Measurements from ENCODE around the gene ZNHIT1. TPM values are rescaled to one million over a fixed set of nuclear protein-coding genes. Genes with fewer than 3 reads are reported as not detected.

The ZNHIT1 gene
- 55.4 TPM for total RNA-seq
- long read RNA-seq, transcript ZNHIT1-201 (5 exons, 1,225 nt): major isoform, 49 of 57 reads
- long read RNA-seq, partial matches to known transcripts: 2 of 57 reads
- long read RNA-seq, other reads (novel, unspliced or antisense): 4 of 57 reads

- peak within 1 kb of the TSS; percentile 93 for H3K27ac ChIP-seq
- peaks cover 30% of the 10 kb centered on the region for H3K4me1 ChIP-seq
- no peaks in the 10 kb centered on the region for H3K27me3 ChIP-seq (ENCODE audit: low read depth)
- H3K9me3 ChIP-seq: no peaks in the 10 kb centered on the region
- intact Hi-C loops (cut with DNase I): no loop called here
- H3K36me3 ChIP-seq: peaks cover 47% of the 10 kb centered on the region
- peak; percentile 98 for DNase-seq
- peak within 1 kb of the TSS; percentile 94 for H3K4me3 ChIP-seq
- peak; percentile 92 to 95 for ATAC-seq
- no peak for TF ChIP-seq CTCF (IDR thresholded peaks at IDR 0.05)
Measured at GRCh38 chr7:101217388-101218235, at the start of gene ZNHIT1, which contains the start of gene PLOD3. TSS of gene ZNHIT1 (plus strand) at chr7:101218165. CDS start at chr7:101218196, 31 bp downstream. TSS of gene PLOD3 (minus strand) at chr7:101217581. CDS start at chr7:101217274, 307 bp downstream.

- Histone ChIP-seq H3K4me3 (no peak overlapping the region), H3K27ac (no peak overlapping the region), H3K27me3 (ENCODE audit: low read depth) (peaks cover 98% of the 10 kb centered on the region), H3K4me1 (peaks cover 55% of the 10 kb centered on the region), H3K9me3 (no peaks in the 10 kb centered on the region), H3K36me3 (no peaks in the 10 kb centered on the region)
- TF ChIP-seq CTCF (IDR thresholded peaks at IDR 0.05): no peak
- no peak for DNase-seq
- intact Hi-C loops (cut with DNase I): no loop called here
- ATAC-seq: no peak
Measured at GRCh38 chr7:101168412-101169049, 49.4 kb upstream of the ZNHIT1 start.

GRCh38 chr7:101169110-101169837 lies 48.7 kb upstream of the ZNHIT1 start:
- no peak overlapping the region for H3K27ac ChIP-seq
- ATAC-seq: no peak
- no peaks in the 10 kb centered on the region for H3K36me3 ChIP-seq
- DNase-seq: no peak
- H3K27me3 ChIP-seq (ENCODE audit: low read depth): peaks cover 98% of the 10 kb centered on the region
- intact Hi-C loops (cut with DNase I): no loop called here
- TF ChIP-seq CTCF (IDR thresholded peaks at IDR 0.05): no peak
- H3K4me1 ChIP-seq: peaks cover 51% of the 10 kb centered on the region
- no peaks in the 10 kb centered on the region for H3K9me3 ChIP-seq
- no peak overlapping the region for H3K4me3 ChIP-seq

- peaks cover 44% of the 10 kb centered on the region for H3K4me1 ChIP-seq
- DNase-seq (peak; percentile 82), ATAC-seq (peak; percentile 63 to 77)
- no peak overlapping the region for H3K4me3 ChIP-seq
- H3K27ac ChIP-seq: no peak overlapping the region
- H3K9me3 ChIP-seq: no peaks in the 10 kb centered on the region
- intact Hi-C loops (cut with DNase I): no loop called here
- peak; percentile 89 for TF ChIP-seq CTCF (IDR thresholded peaks at IDR 0.05)
- H3K27me3 ChIP-seq (ENCODE audit: low read depth): peaks cover 98% of the 10 kb centered on the region
- H3K36me3 ChIP-seq: no peaks in the 10 kb centered on the region
Measured at GRCh38 chr7:101169838-101170551, 48.0 kb upstream of the ZNHIT1 start.

Measured in lower lobe of right lung (tissue), 2 donors.